Subcutaneous abdominal adipose tissue (tissue), 5 donors: ENCODE results near the gene PEX11A.

ENCODE experiments used
- H3K27ac ChIP-seq: one replicate; pipeline ENCODE4 v1.7.0; 2013; ENCODE audit warnings: low read depth, mild to moderate bottlenecking, inconsistent platforms, low read length, moderate library complexity
- H3K27me3 ChIP-seq, 5 donors: one replicate each; pipeline ENCODE4 v1.7.0; 2013; ENCODE audit warnings: low read length in 5 of 5, inconsistent platforms in 1 of 5; ENCODE audit not compliant: control insufficient read depth in 5 of 5, insufficient read depth in 4 of 5
- H3K36me3 ChIP-seq, 5 donors: one replicate each; pipeline ENCODE4 v1.7.0; 2013; ENCODE audit warnings: low read length in 5 of 5; ENCODE audit not compliant: control insufficient read depth in 5 of 5, insufficient read depth in 5 of 5
- H3K4me1 ChIP-seq, 5 donors: one replicate each; pipeline ENCODE4 v1.7.0; 2013; ENCODE audit warnings: low read length in 5 of 5, mild to moderate bottlenecking in 3 of 5, moderate library complexity in 1 of 5; ENCODE audit not compliant: control insufficient read depth in 5 of 5, insufficient read depth in 5 of 5
- H3K4me3 ChIP-seq, 5 donors: one replicate each; pipeline ENCODE4 v1.7.0; 2013; ENCODE audit warnings: low read length in 5 of 5, low read depth in 1 of 5
- H3K9ac ChIP-seq, 5 donors: one replicate each; pipeline ENCODE4 v1.7.0; 2013; ENCODE audit warnings: low read length in 5 of 5, mild to moderate bottlenecking in 4 of 5, moderate library complexity in 3 of 5
- H3K9me3 ChIP-seq, 5 donors: one replicate each; pipeline ENCODE4 v1.7.0; 2013; ENCODE audit warnings: low read length in 5 of 5; ENCODE audit not compliant: control insufficient read depth in 5 of 5
- donor health status: healthy.
- donor health status: healthy.
- donor health status: healthy.
- donor health status: healthy.
- donor health status: healthy.

Gene PEX11A

GRCh38 chr15:89662893-89663626 is 27.5 kb downstream of the PEX11A start:
- H3K9me3 ChIP-seq, result no peaks in the 10 kb centered on the region
- H3K4me1 ChIP-seq, result peaks cover 3 to 47% (median 40%) of the 10 kb centered on the region in 5 donors
- peak overlapping the region in 3 of 5 donors; percentile 3 to 41 (median 37) for H3K4me3 ChIP-seq
- H3K9ac ChIP-seq, result peak overlapping the region in 3 of 5 donors; percentile 1 to 29 (median 2)
- H3K27me3 ChIP-seq, result no peaks in the 10 kb centered on the region
- peak overlapping the region; percentile 51 for H3K27ac ChIP-seq
- H3K36me3 ChIP-seq, result peaks cover 0 to 23% (median 14%) of the 10 kb centered on the region in 5 donors

- Histone ChIP-seq H3K9me3 (no peaks in the 10 kb centered on the region), H3K27me3 (no peaks in the 10 kb centered on the region), H3K4me3 (no peak overlapping the region), H3K36me3 (peaks cover 0 to 6% (median 0%) of the 10 kb centered on the region in 5 donors), H3K9ac (no peak overlapping the region), H3K27ac (no peak overlapping the region), H3K4me1 (peaks cover 3 to 25% (median 20%) of the 10 kb centered on the region in 5 donors)
Observed at GRCh38 chr15:89660556-89660955, 30.0 kb downstream of the PEX11A start.

- Histone ChIP-seq H3K36me3 (peaks cover 0 to 4% (median 0%) of the 10 kb centered on the region in 5 donors), H3K27me3 (peaks cover 0 to 5% (median 0%) of the 10 kb centered on the region in 5 donors), H3K27ac (no peak overlapping the region), H3K9me3 (no peaks in the 10 kb centered on the region), H3K4me1 (peaks cover 3 to 28% (median 24%) of the 10 kb centered on the region in 5 donors), H3K4me3 (no peak overlapping the region), H3K9ac (no peak overlapping the region)
Observed at GRCh38 chr15:89659295-89659694, 31.3 kb downstream of the PEX11A start.

GRCh38 chr15:89657686-89658200 is 32.8 kb downstream of the PEX11A start:
- Histone ChIP-seq H3K36me3 (peaks cover 0 to 4% (median 0%) of the 10 kb centered on the region in 5 donors), H3K27ac (no peak overlapping the region), H3K4me3 (no peak overlapping the region), H3K27me3 (peaks cover 0 to 6% (median 0%) of the 10 kb centered on the region in 5 donors), H3K9ac (no peak overlapping the region), H3K9me3 (no peaks in the 10 kb centered on the region), H3K4me1 (peaks cover 3 to 25% (median 19%) of the 10 kb centered on the region in 5 donors)

- H3K9ac ChIP-seq, result no peak overlapping the region
- no peak overlapping the region for H3K27ac ChIP-seq
- peaks cover 0 to 6% (median 0%) of the 10 kb centered on the region in 5 donors for H3K36me3 ChIP-seq
- no peaks in the 10 kb centered on the region for H3K9me3 ChIP-seq
- H3K27me3 ChIP-seq, result peaks cover 0 to 6% (median 0%) of the 10 kb centered on the region in 5 donors
- H3K4me3 ChIP-seq, result no peak overlapping the region
- peaks cover 0 to 17% (median 11%) of the 10 kb centered on the region in 5 donors for H3K4me1 ChIP-seq
Observed at GRCh38 chr15:89656116-89656815, 34.3 kb downstream of the PEX11A start.

- Histone ChIP-seq H3K4me1 (peaks cover 0 to 17% (median 11%) of the 10 kb centered on the region in 5 donors), H3K27ac (no peak within 1 kb of the TSS), H3K9ac (peak within 1 kb of the TSS in 2 of 5 donors; percentile 48 to 58), H3K9me3 (no peaks in the 10 kb centered on the region), H3K4me3 (peak within 1 kb of the TSS; percentile 59 to 70 (median 66)), H3K27me3 (peaks cover 0 to 6% (median 0%) of the 10 kb centered on the region in 5 donors), H3K36me3 (peaks cover 0 to 3% (median 0%) of the 10 kb centered on the region in 5 donors)
Observed at GRCh38 chr15:89654847-89655805, 35.4 kb downstream of the PEX11A start, which contains the start of gene KIF7. Gene KIF7 (minus strand): TSS chr15:89655467. CDS start chr15:89652930, 2,537 bp downstream.

- Histone ChIP-seq H3K4me1 (peaks cover 0 to 17% (median 11%) of the 10 kb centered on the region in 5 donors), H3K27ac (no peak overlapping the region), H3K9ac (peak overlapping the region in 2 of 5 donors; percentile 48 to 58), H3K4me3 (peak overlapping the region; percentile 59 to 70 (median 66)), H3K27me3 (peaks cover 0 to 6% (median 0%) of the 10 kb centered on the region in 5 donors), H3K9me3 (no peaks in the 10 kb centered on the region), H3K36me3 (peaks cover 0 to 3% (median 0%) of the 10 kb centered on the region in 5 donors)
Observed at GRCh38 chr15:89654301-89654761, 36.2 kb downstream of the PEX11A start.

- no peak overlapping the region for H3K27ac ChIP-seq
- no peak overlapping the region for H3K4me3 ChIP-seq
- no peak overlapping the region for H3K9ac ChIP-seq
- H3K36me3 ChIP-seq, result peaks cover 0 to 3% (median 0%) of the 10 kb centered on the region in 5 donors
- peaks cover 0 to 6% (median 0%) of the 10 kb centered on the region in 5 donors for H3K27me3 ChIP-seq
- peaks cover 0 to 17% (median 11%) of the 10 kb centered on the region in 5 donors for H3K4me1 ChIP-seq
- no peaks in the 10 kb centered on the region for H3K9me3 ChIP-seq
Observed at GRCh38 chr15:89653578-89653977, 37.0 kb downstream of the PEX11A start.

GRCh38 chr15:89652666-89653065 is 37.9 kb downstream of the PEX11A start:
- no peak overlapping the region for H3K4me3 ChIP-seq
- H3K27ac ChIP-seq, result no peak overlapping the region
- no peaks in the 10 kb centered on the region for H3K9me3 ChIP-seq

More at GRCh38 chr15:89652666-89653065, 37.9 kb downstream of the PEX11A start:
- H3K36me3 ChIP-seq, result peaks cover 0 to 3% (median 0%) of the 10 kb centered on the region in 5 donors
- H3K4me1 ChIP-seq, result peaks cover 0 to 17% (median 11%) of the 10 kb centered on the region in 5 donors
- peaks cover 0 to 6% (median 0%) of the 10 kb centered on the region in 5 donors for H3K27me3 ChIP-seq
- H3K9ac ChIP-seq, result no peak overlapping the region
